ENCODE data around the gene TMEM184B. TPM values are rescaled to one million over a fixed set of nuclear protein-coding genes. Genes with fewer than 3 reads are reported as not detected.

TMEM184B gene
- total and polyA plus RNA-seq, 2 donors (not counting 1 experiment from before 2014, with no cell fraction given) = 9.9 to 24.7 TPM

DNA sequence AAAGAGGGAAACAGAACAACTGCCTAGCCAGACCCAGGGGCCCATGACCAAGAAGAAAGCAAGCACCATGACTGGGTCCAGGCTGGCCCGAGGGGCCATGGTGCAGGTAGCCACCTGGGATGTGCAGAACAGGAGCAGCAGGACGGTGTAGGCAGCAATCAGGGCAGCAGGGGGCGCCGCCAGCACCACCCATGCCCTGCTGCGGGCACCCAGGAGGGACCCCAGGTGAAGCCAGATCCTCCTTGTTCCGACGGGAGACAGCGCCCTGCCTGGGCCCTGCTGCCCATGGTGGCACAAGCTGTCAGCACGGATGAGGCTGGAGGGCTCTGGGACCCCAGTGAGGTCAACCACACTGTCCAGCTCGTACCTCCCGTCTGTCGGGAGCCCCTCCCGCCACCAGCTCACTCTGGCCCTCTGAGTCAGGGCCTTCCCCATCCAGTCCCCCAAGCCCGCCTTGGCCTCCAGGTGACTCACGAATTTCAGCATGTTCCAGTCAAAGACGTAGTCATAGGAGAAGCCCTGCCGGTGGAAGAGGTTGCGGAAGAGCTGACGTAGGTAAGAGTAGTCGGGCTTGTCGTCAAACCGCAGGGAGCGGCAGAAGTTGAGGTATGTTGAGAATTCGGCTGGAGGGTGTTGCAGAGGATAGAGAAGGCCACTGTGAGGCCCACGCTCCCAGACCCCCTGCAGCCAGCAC, 25.6 kb upstream of the TMEM184B start:
- no peak overlapping the region for H3K4me3 ChIP-seq (ENCODE audit: control extremely low read depth in 1 of 5, extremely low read depth in 1 of 5, insufficient read depth in 1 of 5, low read depth in 2 of 5, low read length in 4 of 5)
- ChIA-PET POLR2A (no interaction called here), CTCF (interaction anchor here (0.8 to 2.0 kb wide), 5 partner anchors 47 to 273 kb away, joined by 3 to 5 read pairs (median 4); no protein-coding TSS in a partner anchor)
- H3K4me2 ChIP-seq (replicated peaks; ENCODE audit: low read depth, low read length, poor library complexity, severe bottlenecking) = no peak overlapping the region
- peaks cover 9% of the 10 kb centered on the region for H4K20me1 ChIP-seq (ENCODE audit: control insufficient read depth, insufficient read depth, low read length, poor library complexity, severe bottlenecking)
- intact Hi-C loops (cut with micrococcal nuclease) = loop anchor here (1.0 kb wide), 1 partner anchor 55 kb away; no protein-coding TSS in a partner anchor
- DNase-seq (peak; percentile 58), ATAC-seq (ENCODE audit: low read depth) (peak; percentile 60)
- no peak overlapping the region for H2AFZ ChIP-seq (ENCODE audit: insufficient read depth, low read depth, low read length, poor library complexity, severe bottlenecking)
- Mint-ChIP-seq H3K9me3 (ENCODE audit: insufficient read depth) (no peaks in the 10 kb centered on the region), H3K4me1 (no peaks in the 10 kb centered on the region), H3K4me3 (no peak overlapping the region), H3K27me3 (no peaks in the 10 kb centered on the region), H3K27ac (no peak overlapping the region)
- no peak overlapping the region for H3K27ac ChIP-seq (ENCODE audit: low read length in 2 of 2)
- H3K27me3 ChIP-seq (replicated peaks in 1 of 4; ENCODE audit: control extremely low read depth in 1 of 4, control insufficient read depth in 3 of 4, insufficient read depth in 4 of 4, low read length in 3 of 4) = no peaks in the 10 kb centered on the region
- peaks cover 0 to 79% of the 10 kb centered on the region in 2 experiments for H3K36me3 ChIP-seq (replicated peaks in 1 of 2; ENCODE audit: control extremely low read depth in 1 of 2, control insufficient read depth in 1 of 2, extremely low read depth in 1 of 2, insufficient read depth in 2 of 2, low read length in 1 of 2)
- TF ChIP-seq, protein P1, sequence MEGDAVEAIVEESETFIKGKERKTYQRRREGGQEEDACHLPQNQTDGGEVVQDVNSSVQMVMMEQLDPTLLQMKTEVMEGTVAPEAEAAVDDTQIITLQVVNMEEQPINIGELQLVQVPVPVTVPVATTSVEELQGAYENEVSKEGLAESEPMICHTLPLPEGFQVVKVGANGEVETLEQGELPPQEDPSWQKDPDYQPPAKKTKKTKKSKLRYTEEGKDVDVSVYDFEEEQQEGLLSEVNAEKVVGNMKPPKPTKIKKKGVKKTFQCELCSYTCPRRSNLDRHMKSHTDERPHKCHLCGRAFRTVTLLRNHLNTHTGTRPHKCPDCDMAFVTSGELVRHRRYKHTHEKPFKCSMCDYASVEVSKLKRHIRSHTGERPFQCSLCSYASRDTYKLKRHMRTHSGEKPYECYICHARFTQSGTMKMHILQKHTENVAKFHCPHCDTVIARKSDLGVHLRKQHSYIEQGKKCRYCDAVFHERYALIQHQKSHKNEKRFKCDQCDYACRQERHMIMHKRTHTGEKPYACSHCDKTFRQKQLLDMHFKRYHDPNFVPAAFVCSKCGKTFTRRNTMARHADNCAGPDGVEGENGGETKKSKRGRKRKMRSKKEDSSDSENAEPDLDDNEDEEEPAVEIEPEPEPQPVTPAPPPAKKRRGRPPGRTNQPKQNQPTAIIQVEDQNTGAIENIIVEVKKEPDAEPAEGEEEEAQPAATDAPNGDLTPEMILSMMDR (IDR thresholded peaks at IDR 0.05) = peak; percentile 65
- TF ChIP-seq EZH2 (IDR thresholded peaks at IDR 0.05; ENCODE audit: borderline replicate concordance, insufficient read depth, low read depth, low read length, poor library complexity, severe bottlenecking) = no peak
- no peaks in the 10 kb centered on the region for H3K9me3 ChIP-seq (ENCODE audit: control extremely low read depth in 1 of 3, control insufficient read depth in 2 of 3, insufficient read depth in 1 of 3, low read length in 2 of 3)
- no peak overlapping the region for H3K9ac ChIP-seq (ENCODE audit: low read length)
- H3K79me2 ChIP-seq (ENCODE audit: control insufficient read depth, insufficient read depth, low read length) = peaks cover 22% of the 10 kb centered on the region
- H3K4me1 ChIP-seq (ENCODE audit: control insufficient read depth in 2 of 2, insufficient read depth in 2 of 2, low read length in 2 of 2) = no peaks in the 10 kb centered on the region
- 95% methylated on average over 23 of the region's 25 CpGs for WGBS (ENCODE audit: insufficient coverage)

DNA sequence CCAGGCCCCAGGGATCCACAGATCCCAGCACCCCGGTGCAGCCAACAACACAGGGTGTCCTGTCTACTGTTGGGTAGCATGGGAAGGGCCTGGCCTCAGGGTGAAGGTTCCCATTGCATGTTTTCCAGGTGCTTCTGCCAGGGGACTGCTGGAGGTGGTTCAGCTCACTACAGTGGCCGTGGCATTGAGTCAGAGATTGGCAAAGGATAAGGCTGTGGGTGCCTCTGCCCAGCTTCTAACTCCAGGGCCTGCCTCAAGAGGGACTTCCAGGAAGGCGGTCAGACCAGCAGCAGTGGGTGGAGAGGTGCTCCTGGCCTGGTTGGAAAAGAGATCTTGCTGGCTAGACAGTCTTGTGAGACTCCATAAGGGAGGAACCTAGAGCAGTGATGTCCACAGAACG, 23.6 kb upstream of the TMEM184B start:
- Histone ChIP-seq H3K4me2 (replicated peaks; ENCODE audit: low read depth, low read length, poor library complexity, severe bottlenecking) (no peak overlapping the region), H3K36me3 (replicated peaks in 1 of 2; ENCODE audit: control extremely low read depth in 1 of 2, control insufficient read depth in 1 of 2, extremely low read depth in 1 of 2, insufficient read depth in 2 of 2, low read length in 1 of 2) (peaks cover 0 to 76% of the 10 kb centered on the region in 2 experiments), H3K27ac (ENCODE audit: low read length in 2 of 2) (no peak overlapping the region), H3K4me1 (ENCODE audit: control insufficient read depth in 2 of 2, insufficient read depth in 2 of 2, low read length in 2 of 2) (no peaks in the 10 kb centered on the region), H3K9me3 (ENCODE audit: control extremely low read depth in 1 of 3, control insufficient read depth in 2 of 3, insufficient read depth in 1 of 3, low read length in 2 of 3) (no peaks in the 10 kb centered on the region), H3K4me3 (ENCODE audit: control extremely low read depth in 1 of 5, extremely low read depth in 1 of 5, insufficient read depth in 1 of 5, low read depth in 2 of 5, low read length in 4 of 5) (no peak overlapping the region), H3K79me2 (ENCODE audit: control insufficient read depth, insufficient read depth, low read length) (peaks cover 4% of the 10 kb centered on the region), H3K27me3 (replicated peaks in 1 of 4; ENCODE audit: control extremely low read depth in 1 of 4, control insufficient read depth in 3 of 4, insufficient read depth in 4 of 4, low read length in 3 of 4) (no peaks in the 10 kb centered on the region), H4K20me1 (ENCODE audit: control insufficient read depth, insufficient read depth, low read length, poor library complexity, severe bottlenecking) (no peaks in the 10 kb centered on the region), H2AFZ (ENCODE audit: insufficient read depth, low read depth, low read length, poor library complexity, severe bottlenecking) (no peak overlapping the region), H3K9ac (ENCODE audit: low read length) (no peak overlapping the region)
- no peak overlapping the region for H3K27ac Mint-ChIP-seq
- DNase-seq (no peak), ATAC-seq (ENCODE audit: low read depth) (no peak)
- CTCF ChIA-PET = no interaction called here
- H3K27me3 Mint-ChIP-seq = no peaks in the 10 kb centered on the region
- POLR2A ChIA-PET = no interaction called here
- H3K9me3 Mint-ChIP-seq (ENCODE audit: insufficient read depth) = no peaks in the 10 kb centered on the region
- TF ChIP-seq, protein P1 (IDR thresholded peaks at IDR 0.05) = no peak
- no peak for TF ChIP-seq EZH2 (IDR thresholded peaks at IDR 0.05; ENCODE audit: borderline replicate concordance, insufficient read depth, low read depth, low read length, poor library complexity, severe bottlenecking)
- 100% methylated on average over 4 of the region's 4 CpGs for WGBS (ENCODE audit: insufficient coverage)
- intact Hi-C loops (cut with micrococcal nuclease) = no loop called here
- H3K4me1 Mint-ChIP-seq = no peaks in the 10 kb centered on the region
- no peak overlapping the region for H3K4me3 Mint-ChIP-seq
